ENCODE data around the gene MEF2D. TPM values are rescaled to one million over a fixed set of nuclear protein-coding genes. Genes with fewer than 3 reads are reported as not detected.

The MEF2D gene
- total RNA-seq, 4 donors from 2014 or later, result 61.7 to 73.5 (median 67.1) TPM

- 69% methylated on average over 3 of the region's 3 CpGs for WGBS
- no peak overlapping the region for H3K4me3 ChIP-seq
- no peaks in the 10 kb centered on the region for H3K36me3 ChIP-seq
- H3K27ac ChIP-seq, result no peak overlapping the region
- peaks cover 9% of the 10 kb centered on the region for H3K4me1 ChIP-seq
- no peaks in the 10 kb centered on the region for H3K9me3 ChIP-seq
- TF ChIP-seq POLR2A (IDR thresholded peaks at IDR 0.05) (no peak), POLR2AphosphoS5 (IDR thresholded peaks at IDR 0.05) (no peak), EP300 (IDR thresholded peaks at IDR 0.05) (no peak)
- TF ChIP-seq, protein P1, sequence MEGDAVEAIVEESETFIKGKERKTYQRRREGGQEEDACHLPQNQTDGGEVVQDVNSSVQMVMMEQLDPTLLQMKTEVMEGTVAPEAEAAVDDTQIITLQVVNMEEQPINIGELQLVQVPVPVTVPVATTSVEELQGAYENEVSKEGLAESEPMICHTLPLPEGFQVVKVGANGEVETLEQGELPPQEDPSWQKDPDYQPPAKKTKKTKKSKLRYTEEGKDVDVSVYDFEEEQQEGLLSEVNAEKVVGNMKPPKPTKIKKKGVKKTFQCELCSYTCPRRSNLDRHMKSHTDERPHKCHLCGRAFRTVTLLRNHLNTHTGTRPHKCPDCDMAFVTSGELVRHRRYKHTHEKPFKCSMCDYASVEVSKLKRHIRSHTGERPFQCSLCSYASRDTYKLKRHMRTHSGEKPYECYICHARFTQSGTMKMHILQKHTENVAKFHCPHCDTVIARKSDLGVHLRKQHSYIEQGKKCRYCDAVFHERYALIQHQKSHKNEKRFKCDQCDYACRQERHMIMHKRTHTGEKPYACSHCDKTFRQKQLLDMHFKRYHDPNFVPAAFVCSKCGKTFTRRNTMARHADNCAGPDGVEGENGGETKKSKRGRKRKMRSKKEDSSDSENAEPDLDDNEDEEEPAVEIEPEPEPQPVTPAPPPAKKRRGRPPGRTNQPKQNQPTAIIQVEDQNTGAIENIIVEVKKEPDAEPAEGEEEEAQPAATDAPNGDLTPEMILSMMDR (IDR thresholded peaks at IDR 0.05), result no peak
- no peak for DNase-seq (ENCODE audit: low spot score in 2 of 2)
- no peaks in the 10 kb centered on the region for H3K27me3 ChIP-seq
These were observed 23.9 kb upstream of the MEF2D start for GRCh38 chr1:156524481-156524869.

DNA sequence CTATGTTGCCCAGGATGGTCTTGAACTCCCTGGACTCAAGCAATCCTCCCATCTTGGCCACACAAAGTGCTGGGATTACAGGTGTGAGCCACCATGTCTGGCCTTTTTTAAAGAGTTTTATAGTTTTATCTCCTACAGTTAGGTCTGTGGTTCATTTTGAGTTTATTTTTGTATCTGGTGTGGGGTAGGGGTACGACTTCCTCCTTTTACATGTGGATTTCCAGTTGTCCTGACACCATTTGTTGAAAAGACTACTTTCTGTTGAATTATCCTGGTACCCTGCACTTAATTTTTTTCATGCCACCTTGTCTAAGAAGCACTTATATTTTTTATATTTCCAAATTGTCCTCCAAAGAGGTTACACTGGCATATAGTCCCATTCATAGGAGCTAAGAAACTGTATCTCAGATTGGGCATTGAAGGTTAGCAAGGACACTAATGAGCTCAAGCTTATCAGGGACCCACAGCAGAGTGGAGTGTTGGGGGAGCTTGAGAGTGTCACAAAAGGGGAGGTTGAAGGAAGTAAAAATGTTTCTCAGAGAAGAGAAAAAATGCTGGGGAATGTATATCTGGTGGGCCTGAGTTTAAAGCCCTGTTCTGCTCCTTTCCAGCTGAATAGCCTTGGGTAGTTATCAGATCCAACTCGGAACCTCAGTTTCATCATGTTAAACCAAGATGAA lies 23.4 kb upstream of the MEF2D start:
- 84% methylated on average over 2 of the region's 2 CpGs for WGBS
- no peak overlapping the region for H3K4me3 ChIP-seq
- no peaks in the 10 kb centered on the region for H3K36me3 ChIP-seq
- H3K4me1 ChIP-seq, result peaks cover 9% of the 10 kb centered on the region
- H3K27me3 ChIP-seq, result no peaks in the 10 kb centered on the region
- H3K9me3 ChIP-seq, result no peaks in the 10 kb centered on the region
- no peak for DNase-seq (ENCODE audit: low spot score in 2 of 2)
- H3K27ac ChIP-seq, result no peak overlapping the region
- no peak for TF ChIP-seq POLR2AphosphoS5 (IDR thresholded peaks at IDR 0.05)
- TF ChIP-seq POLR2A (IDR thresholded peaks at IDR 0.05), result no peak
- TF ChIP-seq, protein P1 (IDR thresholded peaks at IDR 0.05), result no peak
- TF ChIP-seq EP300 (IDR thresholded peaks at IDR 0.05), result no peak

- DNase-seq (ENCODE audit: low spot score in 2 of 2), result no peak
- Histone ChIP-seq H3K27ac (no peak overlapping the region), H3K4me1 (peaks cover 6% of the 10 kb centered on the region), H3K27me3 (no peaks in the 10 kb centered on the region), H3K9me3 (no peaks in the 10 kb centered on the region), H3K36me3 (no peaks in the 10 kb centered on the region), H3K4me3 (no peak overlapping the region)
- TF ChIP-seq EP300 (IDR thresholded peaks at IDR 0.05) (no peak), POLR2AphosphoS5 (IDR thresholded peaks at IDR 0.05) (no peak), POLR2A (IDR thresholded peaks at IDR 0.05) (no peak)
- TF ChIP-seq, protein P1 (IDR thresholded peaks at IDR 0.05), result no peak
These were observed 21.9 kb upstream of the MEF2D start for GRCh38 chr1:156522443-156522970.

GRCh38 chr1:156517748-156518147 lies 17.2 kb upstream of the MEF2D start:
- H3K36me3 ChIP-seq, result no peaks in the 10 kb centered on the region
- no peaks in the 10 kb centered on the region for H3K27me3 ChIP-seq
- no peaks in the 10 kb centered on the region for H3K4me1 ChIP-seq
- H3K9me3 ChIP-seq, result no peaks in the 10 kb centered on the region
- H3K4me3 ChIP-seq, result no peak overlapping the region
- 65% methylated on average over 4 of the region's 4 CpGs for WGBS
- H3K27ac ChIP-seq, result no peak overlapping the region
- TF ChIP-seq, protein P1 (IDR thresholded peaks at IDR 0.05), result no peak
- no peak for TF ChIP-seq POLR2A (IDR thresholded peaks at IDR 0.05)
- no peak for TF ChIP-seq EP300 (IDR thresholded peaks at IDR 0.05)
- TF ChIP-seq POLR2AphosphoS5 (IDR thresholded peaks at IDR 0.05), result no peak
- no peak for DNase-seq (ENCODE audit: low spot score in 2 of 2)

GRCh38 chr1:156516821-156517220 lies 16.2 kb upstream of the MEF2D start:
- Histone ChIP-seq H3K4me1 (no peaks in the 10 kb centered on the region), H3K36me3 (no peaks in the 10 kb centered on the region), H3K27ac (no peak overlapping the region), H3K27me3 (no peaks in the 10 kb centered on the region), H3K4me3 (no peak overlapping the region), H3K9me3 (no peaks in the 10 kb centered on the region)
- WGBS, result 85% methylated on average over 4 of the region's 4 CpGs
- TF ChIP-seq EP300 (IDR thresholded peaks at IDR 0.05) (no peak), POLR2AphosphoS5 (IDR thresholded peaks at IDR 0.05) (no peak), POLR2A (IDR thresholded peaks at IDR 0.05) (no peak)
- TF ChIP-seq, protein P1 (IDR thresholded peaks at IDR 0.05), result no peak
- no peak for DNase-seq (ENCODE audit: low spot score in 2 of 2)

All from suprapubic skin (tissue), 4 donors.